Aorta (tissue), 5 donors: Measurements from ENCODE around the gene BCL2L13. TPM values are rescaled to one million over a fixed set of nuclear protein-coding genes. Genes with fewer than 3 reads are reported as not detected.
"Not testable (repeated sequence)": the region's sequence is repeated elsewhere in the genome, so short reads cannot be mapped to it uniquely, and the experiment has no call there.

ENCODE experiments used
- ATAC-seq: fragments of 200-7000 bp; cut with Tn5 transposase; one replicate; pipeline ENCODE4 v1.9.1; 2022; ENCODE audit warnings: moderate library complexity; ENCODE audit not compliant: low FRiP score
- DNase-seq, 2 donors: peaks; one replicate each; pipeline ENCODE4 v3.0.0-alpha.2; 2020
- H3K27ac ChIP-seq, 2 donors: one replicate each; pipeline ENCODE4 v1.5.1; 2013; ENCODE audit warnings: low read length in 2 of 2, mild to moderate bottlenecking in 2 of 2, moderate library complexity in 2 of 2, control low read depth in 1 of 2, inconsistent platforms in 1 of 2, low read depth in 1 of 2
- H3K27me3 ChIP-seq, 2 donors: one replicate each; pipeline ENCODE4 v1.6.1; 2013; ENCODE audit warnings: control low read depth in 1 of 2, low read length in 1 of 2, mild to moderate bottlenecking in 1 of 2, moderate library complexity in 1 of 2; ENCODE audit not compliant: insufficient read depth in 2 of 2, control insufficient read depth in 1 of 2
- H3K36me3 ChIP-seq, 2 donors: one replicate each; pipeline ENCODE4 v1.6.1; 2013; ENCODE audit warnings: control low read depth in 1 of 2, low read length in 1 of 2, mild to moderate bottlenecking in 1 of 2; ENCODE audit not compliant: insufficient read depth in 2 of 2, control insufficient read depth in 1 of 2
- H3K4me1 ChIP-seq, 2 donors: one replicate each; pipeline ENCODE4 v1.6.1; 2013; ENCODE audit warnings: low read length in 2 of 2, control low read depth in 1 of 2, mild to moderate bottlenecking in 1 of 2, moderate library complexity in 1 of 2; ENCODE audit not compliant: insufficient read depth in 2 of 2, control insufficient read depth in 1 of 2
- H3K4me3 ChIP-seq, 2 donors: one replicate each; pipeline ENCODE4 v1.5.1; 2013; ENCODE audit warnings: low read length in 2 of 2, control low read depth in 1 of 2, mild to moderate bottlenecking in 1 of 2
- H3K9me3 ChIP-seq: one replicate; pipeline ENCODE4 v1.6.1; 2013; ENCODE audit warnings: mild to moderate bottlenecking, low read length; ENCODE audit not compliant: control insufficient read depth
- WGBS, 2 donors: extraction: QIAGEN DNeasy Blood & Tissue Kit; methylation state at CpG; one replicate each; pipeline ENCODE4 v1.1.7; 2013; 5-methylcytosine and 5-hydroxymethylcytosine counted together
- intact Hi-C, 2 donors: fragments of 100-400 bp; cut with DNase I; formaldehyde crosslinking; loops; one replicate each; pipeline versions ENCODE4 v1.14.2 to v1.15.0; 2022
- polyA plus RNA-seq, 2 donors: library from polyadenylated mRNA; stranded (reverse); fragments of 200-250 nt; gene quantifications; one replicate each; pipeline ENCODE4 v1.2.3, GENCODE V29; 2013
- total RNA-seq, 2 donors: library from RNA; stranded (reverse); fragmentation: NEBNext Ultra II Directional; extraction: Animal tissue kit (Norgen Biotek cat#: 25700); gene quantifications; one replicate each; pipeline ENCODE4 v1.2.1, GENCODE V29; 2021
- donor health status: healthy with polysubstance abuse.
- donor health status: Bipolar disorder and iron deficiency.
- donor health status: DM: no; HTN: no; CAD: no.
- donor health status: DM: no; HTN: no; CAD: no.
- donor health status: DM: yes; HTN: yes; CAD: no.

The BCL2L13 gene
- total and polyA plus RNA-seq, 4 donors, result 22.8 to 39.9 (median 28.0) TPM

DNA sequence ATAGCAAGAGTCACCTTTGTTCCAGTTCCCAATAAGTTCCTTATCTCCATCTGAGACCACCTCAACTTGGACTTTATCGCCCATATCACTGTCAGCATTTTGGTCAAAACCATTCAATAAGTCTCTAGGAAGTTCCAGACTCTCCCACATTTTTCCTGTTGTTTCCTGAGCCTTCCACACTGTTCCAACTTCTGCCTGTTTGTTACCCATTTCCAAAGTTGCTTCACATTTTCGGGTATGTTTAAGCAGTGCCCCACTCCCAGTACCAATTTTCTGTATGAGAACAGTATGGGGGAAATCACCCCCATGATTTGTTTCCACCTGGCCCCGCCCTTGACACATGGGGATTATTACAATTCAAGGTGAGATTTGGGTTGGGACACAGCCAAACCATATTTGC, 26.7 kb downstream of the BCL2L13 start:
- H3K27ac ChIP-seq, result no peak overlapping the region
- no peak for ATAC-seq
- H3K4me1 ChIP-seq, result no peaks in the 10 kb centered on the region
- no peak for DNase-seq
- WGBS, 2 donors, result 93 to 98% methylated on average over 3 of the region's 3 CpGs
- intact Hi-C loops, result no loop called here
- peaks cover 0 to 9% of the 10 kb centered on the region in 2 donors for H3K36me3 ChIP-seq
- no peaks in the 10 kb centered on the region for H3K27me3 ChIP-seq
- H3K9me3 ChIP-seq, result no peaks in the 10 kb centered on the region
- H3K4me3 ChIP-seq, result no peak overlapping the region

DNA sequence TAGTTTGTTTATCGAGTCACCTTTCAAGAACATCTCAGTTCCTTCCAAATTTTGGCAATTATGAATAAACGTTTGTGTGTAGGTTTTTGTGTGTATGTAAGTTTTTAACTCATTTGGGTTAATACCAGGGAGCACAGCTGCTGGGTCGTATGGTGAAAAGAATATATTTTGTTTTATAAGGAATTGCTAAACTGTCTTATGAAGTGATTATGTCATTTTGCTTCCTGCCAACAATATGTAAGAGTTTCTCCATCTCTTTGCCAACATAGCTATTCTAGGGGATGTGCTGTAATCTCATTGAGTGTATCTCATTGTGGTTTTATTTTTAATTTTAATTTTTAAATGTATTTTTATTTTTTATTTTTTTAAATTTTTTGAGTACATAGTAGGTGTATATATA, 27.3 kb downstream of the BCL2L13 start:
- ATAC-seq (no peak), DNase-seq (no peak)
- Histone ChIP-seq H3K27me3 (no peaks in the 10 kb centered on the region), H3K27ac (no peak overlapping the region), H3K36me3 (peaks cover 0 to 9% of the 10 kb centered on the region in 2 donors), H3K4me3 (no peak overlapping the region), H3K9me3 (no peaks in the 10 kb centered on the region), H3K4me1 (no peaks in the 10 kb centered on the region)
- 50 to 54% methylated on average over 3 of the region's 3 CpGs for WGBS, 2 donors
- intact Hi-C loops, result no loop called here

DNA sequence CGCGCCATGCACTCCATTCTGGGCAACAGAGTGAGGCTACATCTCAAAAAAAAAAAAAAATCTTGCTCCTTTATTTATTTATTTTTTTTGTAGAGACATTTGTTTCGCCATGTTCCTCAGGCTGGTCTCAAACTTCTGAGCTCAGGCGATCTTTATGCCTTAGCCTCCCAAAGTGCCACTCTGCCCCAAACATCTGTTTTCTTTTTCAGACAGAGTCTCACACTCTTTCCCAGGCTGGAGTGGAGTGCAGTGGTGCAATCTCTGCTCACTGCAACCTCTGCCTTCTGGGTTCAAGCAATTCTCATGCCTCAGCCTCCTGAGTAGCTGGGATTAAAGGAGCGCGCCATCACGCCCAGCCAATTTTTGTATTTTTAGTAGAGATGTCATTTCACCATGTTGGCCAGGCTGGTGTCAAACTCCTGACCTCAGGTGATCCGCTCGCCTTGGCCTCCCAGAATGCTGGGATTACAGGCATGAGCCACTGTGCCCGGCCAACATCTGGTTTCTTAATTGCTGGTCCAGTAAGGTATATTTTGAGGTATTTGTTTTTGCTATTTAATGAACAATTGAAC, 33.0 kb downstream of the BCL2L13 start:
- H3K36me3 ChIP-seq, H3K27me3 ChIP-seq, H3K27ac ChIP-seq, H3K4me1 ChIP-seq, H3K9me3 ChIP-seq, H3K4me3 ChIP-seq, intact Hi-C loops, ATAC-seq, DNase-seq: not testable (repeated sequence)
- WGBS, 2 donors, result 98% methylated on average over 10 of the region's 10 CpGs

DNA sequence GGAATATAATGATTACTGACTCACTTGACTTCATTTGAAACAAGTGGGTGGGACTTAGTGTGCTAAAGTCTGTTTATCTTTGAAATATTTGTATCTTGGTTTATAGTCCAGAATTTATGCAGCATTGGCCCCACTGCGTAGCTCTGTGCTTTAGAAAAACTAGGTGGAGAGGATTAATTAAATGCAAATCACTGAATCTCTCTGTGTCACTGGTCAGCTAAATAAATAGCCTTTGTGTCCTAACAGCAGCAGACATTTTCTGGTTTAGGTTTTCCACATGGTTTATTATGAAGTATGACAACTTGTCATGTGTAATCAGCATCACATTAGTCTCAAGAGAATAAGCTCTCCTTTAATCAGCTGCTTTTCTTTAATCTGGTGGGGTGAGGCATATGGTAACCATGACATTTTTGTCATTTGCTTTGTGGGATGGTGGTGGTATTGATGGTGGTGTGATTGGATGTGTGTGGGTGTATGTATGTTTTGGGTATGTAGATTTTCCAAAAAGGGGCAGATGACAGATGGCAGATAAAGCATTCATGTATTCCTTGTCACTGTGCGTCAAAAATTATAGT, 33.9 kb downstream of the BCL2L13 start:
- no peak overlapping the region for H3K4me3 ChIP-seq
- DNase-seq, result no peak
- no peak for ATAC-seq
- no peaks in the 10 kb centered on the region for H3K36me3 ChIP-seq
- no peak overlapping the region for H3K27ac ChIP-seq
- no peaks in the 10 kb centered on the region for H3K27me3 ChIP-seq
- H3K9me3 ChIP-seq, result no peaks in the 10 kb centered on the region
- intact Hi-C loops, result no loop called here
- no peaks in the 10 kb centered on the region for H3K4me1 ChIP-seq
- 79 to 91% methylated on average over 2 of the region's 2 CpGs for WGBS, 2 donors

DNA sequence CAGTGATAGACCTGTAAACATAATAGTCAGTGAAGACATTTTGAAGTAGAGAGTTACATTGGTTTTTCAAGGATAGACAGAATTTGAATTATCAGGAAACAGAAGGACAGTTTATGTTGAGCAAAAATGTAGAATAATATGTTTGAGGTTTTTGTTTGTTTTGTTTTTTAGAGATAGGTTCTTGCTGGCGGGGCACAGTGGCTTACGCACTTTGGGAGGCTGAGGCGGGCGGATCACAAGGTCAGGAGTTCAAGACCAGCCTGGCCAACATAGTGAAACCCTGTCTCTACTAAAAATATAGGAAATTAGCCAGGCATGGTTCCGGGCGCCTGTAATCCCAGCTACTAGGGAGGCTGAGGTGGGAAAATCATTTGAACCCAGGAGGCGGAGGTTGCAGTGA, 35.6 kb downstream of the BCL2L13 start:
- H3K4me3 ChIP-seq, result no peak overlapping the region
- no peaks in the 10 kb centered on the region for H3K36me3 ChIP-seq
- WGBS, 2 donors, result 97 to 98% methylated on average over 7 of the region's 7 CpGs
- H3K27ac ChIP-seq, result no peak overlapping the region
- intact Hi-C loops, result no loop called here
- H3K9me3 ChIP-seq, result no peaks in the 10 kb centered on the region
- H3K4me1 ChIP-seq, result no peaks in the 10 kb centered on the region
- ATAC-seq (no peak), DNase-seq (no peak)
- no peaks in the 10 kb centered on the region for H3K27me3 ChIP-seq

DNA sequence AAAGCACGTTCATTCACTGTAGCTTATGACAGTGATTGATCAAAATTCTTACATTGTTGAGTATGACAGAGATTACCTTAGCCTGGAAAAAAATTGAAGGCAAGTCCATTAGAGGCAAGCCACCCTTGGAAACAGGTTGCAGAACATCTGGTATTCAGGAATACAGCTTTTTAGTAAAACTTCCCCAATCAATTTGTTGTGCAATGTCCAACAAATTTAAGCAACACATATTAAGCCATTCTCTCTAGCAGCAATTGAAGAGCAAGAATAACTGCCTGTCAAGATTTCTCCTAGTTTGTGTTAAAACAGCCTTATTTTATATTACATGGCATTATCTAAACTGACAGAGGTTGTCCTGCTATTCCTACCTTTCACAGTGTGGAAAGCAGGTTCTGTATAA, 37.0 kb downstream of the BCL2L13 start:
- H3K27ac ChIP-seq, result no peak overlapping the region
- intact Hi-C loops, result no loop called here
- H3K9me3 ChIP-seq, result no peaks in the 10 kb centered on the region
- no peaks in the 10 kb centered on the region for H3K36me3 ChIP-seq
- DNase-seq, result no peak
- H3K27me3 ChIP-seq, result no peaks in the 10 kb centered on the region
- WGBS, 2 donors, result 31 to 47% methylated on average over 1 of the region's 1 CpG
- no peak overlapping the region for H3K4me3 ChIP-seq
- H3K4me1 ChIP-seq, result no peaks in the 10 kb centered on the region
- ATAC-seq, result no peak

DNA sequence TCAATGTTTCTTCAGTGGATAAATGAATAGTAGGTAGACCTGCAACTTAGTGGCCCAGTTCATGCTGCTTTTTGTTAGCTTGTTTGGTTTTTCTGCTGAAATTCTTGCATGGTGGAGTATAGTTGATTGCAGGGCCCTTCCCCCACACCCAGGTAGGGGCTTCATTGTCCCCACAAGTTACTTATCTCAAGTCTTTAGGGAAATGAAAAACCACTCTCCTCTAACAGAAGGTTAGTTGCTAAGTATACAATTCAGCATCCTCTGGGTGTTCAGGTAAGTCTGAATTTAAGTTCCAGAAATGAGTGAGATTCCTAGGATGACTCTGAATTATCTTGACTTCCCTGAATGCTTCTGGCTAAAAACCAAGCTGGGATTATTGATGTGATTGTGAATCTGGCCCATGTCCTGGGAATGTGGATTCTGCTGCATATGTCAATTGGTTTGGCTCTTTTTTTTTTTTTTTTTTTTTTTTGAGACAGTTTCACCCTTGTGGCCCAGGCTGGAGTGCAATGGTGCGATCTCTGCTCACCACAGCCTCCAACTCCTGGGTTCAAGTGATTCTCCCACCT, 40.3 kb downstream of the BCL2L13 start:
- H3K9me3 ChIP-seq, result no peaks in the 10 kb centered on the region
- H3K4me1 ChIP-seq, result no peaks in the 10 kb centered on the region
- intact Hi-C loops, result no loop called here
- 93 to 100% methylated on average over 1 of the region's 1 CpG for WGBS, 2 donors
- H3K4me3 ChIP-seq, result no peak overlapping the region
- no peak for ATAC-seq
- DNase-seq, result no peak
- no peaks in the 10 kb centered on the region for H3K27me3 ChIP-seq
- no peak overlapping the region for H3K27ac ChIP-seq
- no peaks in the 10 kb centered on the region for H3K36me3 ChIP-seq

DNA sequence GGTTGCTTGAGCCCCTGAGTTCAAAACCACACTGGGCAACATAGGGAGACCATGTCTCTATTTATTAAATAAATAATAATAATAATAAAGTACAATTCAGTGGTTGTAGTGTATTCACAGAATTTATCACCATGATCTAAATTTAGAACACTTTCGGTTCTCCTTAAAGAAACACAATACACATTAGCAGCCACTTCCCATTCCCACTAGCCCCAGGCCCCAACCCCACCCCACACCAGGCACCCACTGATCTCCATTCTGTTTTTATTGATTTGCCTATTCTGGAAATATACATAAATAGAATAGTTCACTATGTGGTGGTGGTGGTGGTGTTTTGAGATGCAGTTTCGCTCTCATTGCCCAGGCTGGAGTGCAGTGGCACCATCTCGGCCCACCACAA, 45.7 kb downstream of the BCL2L13 start:
- no peak overlapping the region for H3K4me3 ChIP-seq
- no peaks in the 10 kb centered on the region for H3K27me3 ChIP-seq
- intact Hi-C loops, result no loop called here
- H3K4me1 ChIP-seq, result no peaks in the 10 kb centered on the region
- H3K36me3 ChIP-seq, result peaks cover 0 to 5% of the 10 kb centered on the region in 2 donors
- DNase-seq, result no peak
- H3K9me3 ChIP-seq, result no peaks in the 10 kb centered on the region
- WGBS, 2 donors, result 69 to 71% methylated on average over 3 of the region's 3 CpGs
- ATAC-seq, result no peak
- H3K27ac ChIP-seq, result no peak overlapping the region

DNA sequence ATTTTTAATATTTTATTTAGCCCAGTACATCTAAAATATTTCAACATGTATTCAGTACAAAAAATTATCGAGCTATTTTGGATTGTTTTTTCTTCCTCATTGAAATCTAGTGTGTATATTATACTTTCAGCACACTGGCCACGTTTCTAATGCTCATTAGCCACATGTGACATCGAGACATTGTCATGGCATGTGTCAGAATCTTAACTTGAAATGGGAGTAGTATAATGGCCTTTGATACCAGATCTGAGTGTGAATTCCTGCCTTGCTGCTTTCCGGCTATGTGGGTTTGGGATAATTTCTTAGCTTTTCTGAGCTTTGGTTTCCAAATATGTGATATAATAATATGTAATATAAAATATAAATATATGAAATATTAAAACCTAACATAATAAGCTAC, 54.3 kb downstream of the BCL2L13 start:
- no peaks in the 10 kb centered on the region for H3K27me3 ChIP-seq
- H3K4me3 ChIP-seq, result no peak overlapping the region
- H3K36me3 ChIP-seq, result peaks cover 0 to 5% of the 10 kb centered on the region in 2 donors
- no peaks in the 10 kb centered on the region for H3K9me3 ChIP-seq
- 82 to 88% methylated on average over 4 of the region's 4 CpGs for WGBS, 2 donors
- ATAC-seq, result no peak
- no peak for DNase-seq
- intact Hi-C loops, result no loop called here
- H3K4me1 ChIP-seq, result no peaks in the 10 kb centered on the region
- H3K27ac ChIP-seq, result no peak overlapping the region
